BLaER1 treated with 17β-estradiol and CSF1 and Interleukin-3, amounts not matched to agents 10 nM and 100 nM (cell line): ENCODE data around the gene SERPINA6.
"Not testable (repeated sequence)": the region's sequence is repeated elsewhere in the genome, so short reads cannot be mapped to it uniquely, and the experiment has no call there.

Experiments used
- H3K27ac ChIP-seq, 11 experiments: shearing (Covaris generic); formaldehyde crosslinking; 2 replicates each; pipeline ENCODE4 v1.8.1; 2022
- H3K27me3 ChIP-seq, 11 experiments: shearing (Covaris generic); formaldehyde crosslinking; 2 replicates each; pipeline ENCODE4 v1.8.1; 2022
- H3K36me3 ChIP-seq, 11 experiments: shearing (Covaris generic); formaldehyde crosslinking; 2 replicates each; pipeline ENCODE4 v1.8.1; 2022
- H3K4me1 ChIP-seq, 10 experiments: shearing (Covaris generic); formaldehyde crosslinking; 2 replicates each; pipeline ENCODE4 v1.8.1; 2022
- H3K4me2 ChIP-seq, 11 experiments: shearing (Covaris generic); formaldehyde crosslinking; 2 replicates each; pipeline ENCODE4 v1.8.1; 2022
- H3K4me3 ChIP-seq, 10 experiments: shearing (Covaris generic); formaldehyde crosslinking; 2 replicates each; pipeline ENCODE4 v1.8.1; 2022
- H3K9ac ChIP-seq, 11 experiments: shearing (Covaris generic); formaldehyde crosslinking; 2 replicates each; pipeline ENCODE4 v1.8.1; 2022
- H3K9me3 ChIP-seq, 11 experiments: shearing (Covaris generic); formaldehyde crosslinking; replicated peaks in 1 of 11; 2 replicates each; pipeline ENCODE4 v1.8.1; 2022
- H4K20me1 ChIP-seq, 11 experiments: shearing (Covaris generic); formaldehyde crosslinking; 2 replicates each; pipeline ENCODE4 v1.8.1; 2022
- Cebpa-rat ChIP-seq, 11 experiments: shearing (Covaris generic); IDR thresholded peaks; 2 replicates each; pipeline ENCODE4 v1.8.1; 2022

Gene SERPINA6

GRCh38 chr14:94356379-94357056, 33.4 kb upstream of the SERPINA6 start:
- no peak for TF ChIP-seq Cebpa-rat (IDR thresholded peaks at IDR 0.05)
- Histone ChIP-seq H3K36me3 (no peaks in the 10 kb centered on the region), H3K9me3 (peaks cover 0 to 17% (median 11%) of the 10 kb centered on the region in 11 experiments; a peak in 13 of 22 replicates), H4K20me1 (no peaks in the 10 kb centered on the region), H3K27me3 (no peaks in the 10 kb centered on the region), H3K4me2 (no peak overlapping the region), H3K27ac (no peak overlapping the region), H3K9ac (no peak overlapping the region), H3K4me1 (peaks cover 0 to 19% (median 0%) of the 10 kb centered on the region in 10 experiments; a peak in 6 of 20 replicates), H3K4me3 (no peak overlapping the region)

GRCh38 chr14:94355191-94355794, 32.2 kb upstream of the SERPINA6 start:
- H3K4me1 ChIP-seq, result peaks cover 0 to 31% (median 0%) of the 10 kb centered on the region in 10 experiments; a peak in 6 of 20 replicates

GRCh38 chr14:94354638-94355185, 31.6 kb upstream of the SERPINA6 start:
- no peak overlapping the region for H3K27ac ChIP-seq
- no peak overlapping the region for H3K4me3 ChIP-seq
- no peak for TF ChIP-seq Cebpa-rat (IDR thresholded peaks at IDR 0.05)
- no peak overlapping the region for H3K9ac ChIP-seq
- H3K9me3 ChIP-seq, result peaks cover 0 to 19% (median 11%) of the 10 kb centered on the region in 11 experiments; a peak in 13 of 22 replicates
- no peak overlapping the region for H3K4me2 ChIP-seq
- no peaks in the 10 kb centered on the region for H4K20me1 ChIP-seq
- H3K4me1 ChIP-seq, result peaks cover 0 to 37% (median 0%) of the 10 kb centered on the region in 10 experiments; a peak in 6 of 20 replicates
- H3K27me3 ChIP-seq, result no peaks in the 10 kb centered on the region
- no peaks in the 10 kb centered on the region for H3K36me3 ChIP-seq

More at GRCh38 chr14:94355191-94355794, 32.2 kb upstream of the SERPINA6 start:
- Histone ChIP-seq H3K4me2 (no peak overlapping the region; a peak in 1 of 22 replicates), H3K9ac (no peak overlapping the region), H3K9me3 (peaks cover 0 to 19% (median 11%) of the 10 kb centered on the region in 11 experiments; a peak in 13 of 22 replicates), H3K27ac (no peak overlapping the region), H3K27me3 (no peaks in the 10 kb centered on the region), H4K20me1 (no peaks in the 10 kb centered on the region), H3K4me3 (no peak overlapping the region), H3K36me3 (no peaks in the 10 kb centered on the region)
- TF ChIP-seq Cebpa-rat (IDR thresholded peaks at IDR 0.05), result no peak

GRCh38 chr14:94354190-94354589, 31.1 kb upstream of the SERPINA6 start:
- Histone ChIP-seq H3K4me1 (peaks cover 0 to 39% (median 0%) of the 10 kb centered on the region in 10 experiments; a peak in 6 of 20 replicates), H3K9me3 (peaks cover 0 to 19% (median 11%) of the 10 kb centered on the region in 11 experiments; a peak in 13 of 22 replicates)
- H3K36me3 ChIP-seq, H3K27ac ChIP-seq, H3K27me3 ChIP-seq, H4K20me1 ChIP-seq, H3K4me2 ChIP-seq, H3K9ac ChIP-seq, H3K4me3 ChIP-seq: not testable (repeated sequence)

- Histone ChIP-seq H3K4me2 (peak overlapping the region in 2 of 11 experiments; percentile 58 to 62; a peak in 1 of 22 replicates), H4K20me1 (no peaks in the 10 kb centered on the region), H3K4me3 (no peak overlapping the region), H3K4me1 (peaks cover 26 to 83% (median 34%) of the 10 kb centered on the region in 10 experiments), H3K27ac (peak overlapping the region in 1 of 11 experiments; percentile 59; a peak in 1 of 22 replicates), H3K27me3 (no peaks in the 10 kb centered on the region), H3K36me3 (no peaks in the 10 kb centered on the region), H3K9me3 (peaks cover 0 to 25% (median 12%) of the 10 kb centered on the region in 11 experiments; a peak in 13 of 22 replicates), H3K9ac (no peak overlapping the region)
- TF ChIP-seq Cebpa-rat (IDR thresholded peaks at IDR 0.05), result no peak
These were observed 26.1 kb upstream of the SERPINA6 start for GRCh38 chr14:94349276-94349675.

- Histone ChIP-seq H4K20me1 (no peaks in the 10 kb centered on the region), H3K27ac (peak overlapping the region in 3 of 11 experiments; percentile 32 to 59 (median 45); a peak in 5 of 22 replicates), H3K4me2 (peak overlapping the region in 2 of 11 experiments; percentile 52 to 58; a peak in 4 of 22 replicates), H3K4me1 (peaks cover 26 to 87% (median 38%) of the 10 kb centered on the region in 10 experiments), H3K9ac (no peak overlapping the region), H3K4me3 (no peak overlapping the region), H3K9me3 (peaks cover 0 to 25% (median 12%) of the 10 kb centered on the region in 11 experiments; a peak in 13 of 22 replicates), H3K36me3 (no peaks in the 10 kb centered on the region), H3K27me3 (no peaks in the 10 kb centered on the region)
- TF ChIP-seq Cebpa-rat (IDR thresholded peaks at IDR 0.05), result no peak
These were observed 25.7 kb upstream of the SERPINA6 start for GRCh38 chr14:94348836-94349235.

GRCh38 chr14:94346841-94347240, 23.7 kb upstream of the SERPINA6 start:
- peaks cover 30 to 98% (median 58%) of the 10 kb centered on the region in 10 experiments for H3K4me1 ChIP-seq
- H3K9ac ChIP-seq, result peak overlapping the region in 7 of 11 experiments; percentile 22 to 73 (median 39); a peak in 10 of 22 replicates
- no peaks in the 10 kb centered on the region for H3K36me3 ChIP-seq
- H3K9me3 ChIP-seq, result peaks cover 0 to 12% (median under 1%) of the 10 kb centered on the region in 11 experiments; a peak in 4 of 22 replicates
- no peak for TF ChIP-seq Cebpa-rat (IDR thresholded peaks at IDR 0.05)
- H3K27ac ChIP-seq, result peak overlapping the region in 10 of 11 experiments; percentile 16 to 91 (median 68); a peak in 18 of 22 replicates
- H3K27me3 ChIP-seq, result no peaks in the 10 kb centered on the region
- H4K20me1 ChIP-seq, result no peaks in the 10 kb centered on the region
- H3K4me3 ChIP-seq, result no peak overlapping the region
- H3K4me2 ChIP-seq, result peak overlapping the region; percentile 56 to 79 (median 71)

GRCh38 chr14:94346065-94346786, 23.1 kb upstream of the SERPINA6 start:
- Histone ChIP-seq H3K9ac (peak overlapping the region in 7 of 11 experiments; percentile 22 to 73 (median 39); a peak in 10 of 22 replicates), H3K4me1 (peaks cover 32 to 100% (median 63%) of the 10 kb centered on the region in 10 experiments), H3K4me2 (peak overlapping the region; percentile 56 to 86 (median 72)), H3K27ac (peak overlapping the region in 10 of 11 experiments; percentile 16 to 91 (median 68); a peak in 16 of 22 replicates)
- H3K4me3 ChIP-seq, H4K20me1 ChIP-seq, H3K27me3 ChIP-seq, H3K9me3 ChIP-seq, H3K36me3 ChIP-seq: not testable (repeated sequence)
